Smooth muscle cell of trachea (primary cell): Measurements from ENCODE around the gene SRL. TPM values are rescaled to one million over a fixed set of nuclear protein-coding genes. Genes with fewer than 3 reads are reported as not detected.

Experiments
- total RNA-seq: library from RNA; depleted of rRNA; stranded (reverse); fragments of >200 nt; gene quantifications from 2 replicates; pipeline ENCODE4 v1.2.1, GENCODE V29; 2014

The SRL gene
- total RNA-seq = 0.29 and 0.50 TPM in 2 replicates

GRCh38 chr16:4241928-4242283 lies at the start of gene SRL:
Gene SRL (minus strand): TSS chr16:4242080. CDS start chr16:4242067, 13 bp downstream.

Other genes starting within 250 kb of the SRL start
- gene ADCY9, start 125.6 kb downstream of the SRL start, total RNA-seq = 25.6 and 44.5 TPM in 2 replicates
- gene TFAP4, start 30.9 kb upstream of the SRL start, total RNA-seq = 8.3 and 15.5 TPM in 2 replicates
- gene GLIS2, start 74.0 kb upstream of the SRL start, total RNA-seq = 4.4 and 4.6 TPM in 2 replicates
- gene PAM16, start 109.2 kb upstream of the SRL start, total RNA-seq = 15.7 and 16.0 TPM in 2 replicates
- 122 and 273 TPM in 2 replicates for gene VASN, start 129.8 kb upstream of the SRL start, total RNA-seq
- 14.1 and 14.2 TPM in 2 replicates for gene CORO7, start 174.5 kb upstream of the SRL start, total RNA-seq
- 46.3 and 59.0 TPM in 2 replicates for gene DNAJA3, start 183.8 kb upstream of the SRL start, total RNA-seq
- gene NMRAL1, start 232.5 kb upstream of the SRL start, total RNA-seq = 87.7 and 97.9 TPM in 2 replicates
- gene HMOX2, start 234.3 kb upstream of the SRL start, total RNA-seq = 52.6 and 53.1 TPM in 2 replicates